NT2/D1 (cell line): ENCODE results near the gene ATF3.

ENCODE experiments used
- SUZ12 ChIP-seq: IDR thresholded peaks from 2 replicates; pipeline ENCODE4 v1.6.1; 2011; ENCODE audit not compliant: insufficient read length, insufficient read depth; ENCODE audit errors: extremely low read depth
- YY1 ChIP-seq: IDR thresholded peaks from 2 replicates; pipeline ENCODE4 v1.6.1; 2011; ENCODE audit not compliant: insufficient read length, insufficient read depth
- ZNF274 ChIP-seq: IDR thresholded peaks from 2 replicates; pipeline ENCODE4 v1.6.1; 2011; ENCODE audit warnings: mild to moderate bottlenecking, low read depth, low read length

- TF ChIP-seq YY1 (no peak), SUZ12 (no peak), ZNF274 (no peak)
Measured at GRCh38 chr1:212621043-212621948, 12.7 kb downstream of the ATF3 start.
